GM18498 (cell line): ENCODE results near the gene CRHR1.

ENCODE experiments used
- ATAC-seq: cut with Tn5 transposase; IDR thresholded peaks from one replicate; pipeline ENCODE4 v1.9.1; 2021; ENCODE audit warnings: mild to moderate bottlenecking, moderate library complexity; ENCODE audit not compliant: unreplicated experiment

CRHR1 gene

DNA sequence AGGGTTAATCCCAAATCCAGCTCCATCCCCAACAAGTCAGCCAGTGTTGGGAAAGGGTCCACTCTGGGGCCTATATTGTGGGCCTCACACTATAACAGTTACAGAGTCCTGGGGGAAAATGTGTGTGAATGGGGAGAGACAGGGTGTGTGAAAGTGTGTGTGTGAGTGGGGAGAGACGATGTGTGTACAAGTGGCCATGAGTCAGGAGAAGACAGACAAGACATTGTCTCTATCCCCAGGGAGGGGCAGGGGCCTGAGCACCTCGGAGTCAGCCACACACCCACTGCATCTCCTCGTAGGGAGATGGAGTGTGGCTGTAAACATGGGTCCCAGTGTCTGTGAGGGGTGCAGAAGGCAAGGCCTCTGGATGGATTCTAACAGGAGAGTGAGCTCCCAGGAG is 2.9 kb downstream of the CRHR1 start:
- no peak for ATAC-seq

DNA sequence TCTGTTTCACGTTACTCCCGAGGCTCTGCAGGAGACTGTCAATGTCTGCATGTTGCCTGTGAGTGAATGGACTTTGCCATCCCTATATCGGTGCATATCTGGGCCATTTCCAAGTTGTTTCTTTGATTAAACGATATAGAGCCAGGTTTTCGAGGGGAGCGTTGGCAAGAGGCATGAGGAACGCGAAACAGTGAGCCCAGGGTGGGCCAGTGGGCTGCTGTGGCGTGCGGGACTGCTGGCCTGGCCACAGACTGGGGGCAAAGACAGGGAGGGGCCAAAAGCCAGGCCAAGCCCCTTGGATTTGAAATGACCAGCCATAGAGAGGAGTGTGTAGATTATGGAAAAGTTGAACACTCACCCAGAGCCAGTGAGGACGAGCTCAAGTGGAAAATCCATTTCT is 3.5 kb downstream of the CRHR1 start:
- no peak for ATAC-seq

GRCh38 chr17:45788057-45788456 is 3.9 kb downstream of the CRHR1 start:
- ATAC-seq = no peak

- no peak for ATAC-seq
Observed at GRCh38 chr17:45789874-45790273, 5.8 kb downstream of the CRHR1 start.

DNA sequence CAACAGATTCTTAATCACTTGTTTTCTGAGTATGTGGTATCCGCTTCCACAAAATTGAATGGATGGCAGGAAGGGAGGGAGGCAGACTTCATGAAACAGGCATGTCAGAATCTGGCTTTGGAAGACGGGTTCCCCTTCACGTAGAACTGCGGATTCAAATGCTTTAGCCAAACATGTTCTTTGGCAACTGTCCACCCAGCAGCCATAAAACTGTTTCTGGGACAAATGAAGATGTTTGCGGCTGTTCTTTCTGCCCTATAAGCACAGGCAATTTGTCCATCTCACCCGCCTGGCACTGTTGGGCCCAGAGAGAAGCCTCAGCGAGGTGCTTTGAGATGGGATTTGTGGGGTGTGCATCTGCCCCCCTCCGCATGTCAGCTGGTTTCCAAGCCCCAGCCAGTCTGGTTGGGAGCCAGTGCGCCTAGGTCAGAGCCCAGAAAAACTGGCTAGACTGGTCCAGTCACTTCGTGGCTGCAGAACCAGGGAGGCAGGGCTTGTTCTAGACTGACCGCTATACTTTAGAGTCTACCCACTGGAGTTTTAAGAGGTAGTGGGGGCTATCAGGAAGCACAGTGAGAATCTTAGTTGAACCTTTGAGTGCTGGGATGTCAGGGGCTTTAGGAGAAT is 6.3 kb downstream of the CRHR1 start:
- no peak for ATAC-seq

GRCh38 chr17:45791041-45791582 is 7.0 kb downstream of the CRHR1 start:
- ATAC-seq = no peak

- no peak for ATAC-seq
Observed at GRCh38 chr17:45791935-45792334, 7.8 kb downstream of the CRHR1 start.

DNA sequence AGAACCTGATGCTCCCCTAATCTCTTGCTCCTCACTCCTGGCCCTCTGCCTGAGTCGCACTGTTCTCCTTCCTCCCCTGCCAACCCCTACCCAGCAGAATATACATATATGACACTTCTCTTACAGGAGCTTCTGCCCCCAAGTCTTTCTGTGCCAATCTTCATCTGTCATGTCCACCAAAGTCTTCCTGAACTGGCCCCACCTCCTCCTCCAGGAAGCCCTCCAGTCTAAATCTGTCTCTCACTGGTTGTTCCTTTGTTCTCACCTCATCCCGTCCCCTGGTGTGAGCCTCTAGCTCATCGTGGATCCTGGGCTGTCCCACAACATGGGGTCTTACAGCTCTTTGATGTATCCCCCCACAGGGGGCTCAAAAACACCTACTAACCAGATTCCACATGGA is 8.3 kb downstream of the CRHR1 start:
- ATAC-seq = no peak

GRCh38 chr17:45792995-45793755 is 9.1 kb downstream of the CRHR1 start:
- ATAC-seq = no peak

GRCh38 chr17:45793999-45794540 is 9.9 kb downstream of the CRHR1 start:
- no peak for ATAC-seq

DNA sequence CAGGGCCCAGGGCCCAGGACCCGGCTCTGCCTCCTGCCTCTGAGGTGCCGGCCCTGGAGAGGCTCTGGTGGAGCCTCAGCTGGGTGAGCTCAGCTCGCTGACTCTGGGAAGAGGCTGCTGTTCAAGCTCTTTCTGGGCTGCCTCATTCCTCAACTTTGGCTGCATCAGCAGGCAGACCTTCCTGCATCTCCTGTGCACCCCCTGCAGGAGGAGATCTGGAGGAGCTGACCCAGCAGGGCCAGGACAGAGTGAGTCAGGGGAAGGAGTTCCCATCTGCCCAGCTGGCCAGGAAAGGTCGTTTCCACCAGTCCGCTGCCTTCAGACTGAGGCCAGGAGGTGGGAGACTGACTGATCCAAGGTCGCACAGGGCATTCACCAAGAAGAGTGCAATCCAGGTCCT is 10.7 kb downstream of the CRHR1 start:
- ATAC-seq = no peak

GRCh38 chr17:45800816-45801215 is 16.7 kb downstream of the CRHR1 start:
- ATAC-seq = no peak

GRCh38 chr17:45801421-45801820 is 17.3 kb downstream of the CRHR1 start:
- ATAC-seq = no peak

DNA sequence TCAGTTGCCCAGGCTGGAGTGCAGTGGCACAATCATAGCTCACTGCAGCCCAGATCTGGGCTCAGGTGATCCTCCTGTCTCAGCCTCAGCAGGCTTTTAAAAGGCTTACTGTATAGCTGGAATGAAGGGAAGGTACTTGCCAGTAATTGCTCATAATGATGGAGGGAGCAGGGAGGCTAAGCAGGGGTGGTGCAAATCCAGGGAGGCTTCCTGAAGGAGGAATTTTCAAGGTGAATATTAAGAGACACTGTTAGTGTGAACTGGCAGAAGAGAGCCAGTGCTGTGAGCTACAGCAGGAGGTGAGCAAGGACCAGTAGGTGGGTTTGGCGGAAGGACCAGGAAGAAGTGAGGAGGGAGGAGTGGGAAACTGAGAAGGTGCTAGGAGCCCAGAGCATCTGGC is 24.7 kb downstream of the CRHR1 start:
- ATAC-seq = no peak

- no peak for ATAC-seq
Observed at GRCh38 chr17:45809499-45809898, 25.4 kb downstream of the CRHR1 start.

- ATAC-seq = no peak
Observed at GRCh38 chr17:45812102-45812501, 28.0 kb downstream of the CRHR1 start.

GRCh38 chr17:45813048-45813725 is 29.1 kb downstream of the CRHR1 start:
- no peak for ATAC-seq

DNA sequence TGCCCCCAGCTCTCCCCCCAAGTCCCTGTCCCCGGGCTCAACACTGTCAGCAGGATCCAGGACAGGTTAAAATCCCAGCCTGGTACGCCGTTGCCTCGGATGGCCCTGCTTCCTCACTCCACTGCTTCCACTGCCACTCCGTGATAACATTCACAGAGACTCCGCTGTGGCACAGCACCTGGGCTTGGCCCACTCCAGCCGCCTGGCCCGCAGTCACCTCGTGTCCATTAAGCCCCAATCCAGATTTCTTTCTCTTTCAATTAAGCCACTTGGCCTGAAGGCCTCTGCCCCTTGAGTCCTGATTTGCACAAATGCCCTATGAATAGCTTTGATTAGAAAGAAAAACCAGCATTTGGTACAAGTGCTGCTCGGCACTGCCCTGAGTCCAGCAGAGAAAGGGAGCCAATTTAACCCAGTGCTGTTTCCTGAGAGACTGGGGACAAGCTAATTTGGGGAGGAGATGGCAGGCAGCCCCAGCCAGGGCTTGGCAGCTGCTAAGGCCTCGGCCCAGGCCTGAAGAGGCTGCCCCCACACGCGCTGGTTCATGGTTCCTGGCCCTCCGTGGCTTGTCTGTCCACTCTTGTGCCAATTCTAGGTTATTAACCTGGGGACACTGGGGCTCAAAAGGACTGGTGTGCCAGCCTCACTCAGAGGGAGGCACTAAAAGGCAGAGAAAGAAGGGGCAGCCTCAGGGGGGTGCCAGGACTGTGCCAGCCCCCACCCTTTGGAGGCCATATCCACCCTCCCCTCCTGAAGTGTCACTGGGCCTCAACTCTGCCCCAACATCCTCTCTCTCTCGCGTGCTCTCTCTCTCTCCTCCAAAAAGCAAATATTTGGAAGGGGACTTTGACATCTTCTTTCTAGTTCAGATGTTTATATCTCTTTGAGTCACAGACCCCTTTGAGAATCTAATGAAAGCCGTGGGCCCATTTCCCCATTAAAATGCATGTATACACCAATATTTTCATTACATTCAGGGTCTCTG is 30.8 kb downstream of the CRHR1 start:
- ATAC-seq = no peak

GRCh38 chr17:45815752-45816151 is 31.6 kb downstream of the CRHR1 start:
- no peak for ATAC-seq

- ATAC-seq = no peak
Observed at GRCh38 chr17:45818041-45818440, 33.9 kb downstream of the CRHR1 start.
